GM12874 (cell line): ENCODE data around the gene PHLDA3.

Experiments
- CTCF ChIP-seq: IDR thresholded peaks from 2 replicates; pipeline ENCODE4 v1.5.1; 2011; ENCODE audit warnings: low read depth, mild to moderate bottlenecking, control low read depth, low read length, moderate library complexity; ENCODE audit not compliant: insufficient read depth

Gene PHLDA3

GRCh38 chr1:201513498-201514243, 44.7 kb upstream of the PHLDA3 start:
- TF ChIP-seq CTCF, result no peak

GRCh38 chr1:201511941-201512539, 43.1 kb upstream of the PHLDA3 start:
- no peak for TF ChIP-seq CTCF

GRCh38 chr1:201511396-201511940, 42.5 kb upstream of the PHLDA3 start:
- TF ChIP-seq CTCF, result no peak

GRCh38 chr1:201510734-201511133, 41.7 kb upstream of the PHLDA3 start:
- TF ChIP-seq CTCF, result no peak

GRCh38 chr1:201509601-201510374, 40.8 kb upstream of the PHLDA3 start:
- TF ChIP-seq CTCF, result no peak

- no peak for TF ChIP-seq CTCF
Measured at GRCh38 chr1:201508809-201509208, 39.8 kb upstream of the PHLDA3 start.

GRCh38 chr1:201507360-201507675, 38.3 kb upstream of the PHLDA3 start:
- no peak for TF ChIP-seq CTCF
